ENCODE measurements around the gene SPG7.

The SPG7 gene

DNA sequence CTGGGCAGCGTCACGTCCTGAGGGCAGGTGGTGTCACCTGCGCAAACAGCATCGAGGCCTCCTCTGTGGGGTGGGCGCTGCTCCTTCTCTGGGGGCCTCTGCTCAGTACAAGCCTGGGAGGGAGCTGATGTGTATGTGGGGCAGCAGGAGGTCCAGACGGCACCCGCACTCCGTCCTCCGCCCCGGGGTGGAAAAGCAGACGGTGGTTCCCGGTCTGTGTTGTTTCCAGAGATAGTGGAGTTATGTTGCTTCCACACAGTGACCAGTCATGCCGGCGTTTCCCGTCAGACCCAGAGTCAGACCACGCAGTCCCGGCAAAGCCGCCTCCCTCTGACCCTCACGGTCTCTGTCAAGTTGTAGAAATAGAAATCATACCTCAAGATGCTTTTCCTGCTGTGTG, 38.6 kb downstream of the SPG7 start:
- ChIA-PET CTCF (no interaction called here), POLR2A (no interaction called here)
- H3K4me3 ChIP-seq (ENCODE audit: low read depth, low read length) = no peak overlapping the region
- H3K27ac ChIP-seq (ENCODE audit: extremely low read depth, low read depth, low read length) = no peak overlapping the region
- H3K36me3 ChIP-seq (ENCODE audit: control insufficient read depth in 2 of 2, insufficient read depth in 1 of 2, low read length in 2 of 2) = peaks cover 7 to 87% of the 10 kb centered on the region in 2 experiments; a peak in 2 of 3 replicates
- TF ChIP-seq, protein P1, sequence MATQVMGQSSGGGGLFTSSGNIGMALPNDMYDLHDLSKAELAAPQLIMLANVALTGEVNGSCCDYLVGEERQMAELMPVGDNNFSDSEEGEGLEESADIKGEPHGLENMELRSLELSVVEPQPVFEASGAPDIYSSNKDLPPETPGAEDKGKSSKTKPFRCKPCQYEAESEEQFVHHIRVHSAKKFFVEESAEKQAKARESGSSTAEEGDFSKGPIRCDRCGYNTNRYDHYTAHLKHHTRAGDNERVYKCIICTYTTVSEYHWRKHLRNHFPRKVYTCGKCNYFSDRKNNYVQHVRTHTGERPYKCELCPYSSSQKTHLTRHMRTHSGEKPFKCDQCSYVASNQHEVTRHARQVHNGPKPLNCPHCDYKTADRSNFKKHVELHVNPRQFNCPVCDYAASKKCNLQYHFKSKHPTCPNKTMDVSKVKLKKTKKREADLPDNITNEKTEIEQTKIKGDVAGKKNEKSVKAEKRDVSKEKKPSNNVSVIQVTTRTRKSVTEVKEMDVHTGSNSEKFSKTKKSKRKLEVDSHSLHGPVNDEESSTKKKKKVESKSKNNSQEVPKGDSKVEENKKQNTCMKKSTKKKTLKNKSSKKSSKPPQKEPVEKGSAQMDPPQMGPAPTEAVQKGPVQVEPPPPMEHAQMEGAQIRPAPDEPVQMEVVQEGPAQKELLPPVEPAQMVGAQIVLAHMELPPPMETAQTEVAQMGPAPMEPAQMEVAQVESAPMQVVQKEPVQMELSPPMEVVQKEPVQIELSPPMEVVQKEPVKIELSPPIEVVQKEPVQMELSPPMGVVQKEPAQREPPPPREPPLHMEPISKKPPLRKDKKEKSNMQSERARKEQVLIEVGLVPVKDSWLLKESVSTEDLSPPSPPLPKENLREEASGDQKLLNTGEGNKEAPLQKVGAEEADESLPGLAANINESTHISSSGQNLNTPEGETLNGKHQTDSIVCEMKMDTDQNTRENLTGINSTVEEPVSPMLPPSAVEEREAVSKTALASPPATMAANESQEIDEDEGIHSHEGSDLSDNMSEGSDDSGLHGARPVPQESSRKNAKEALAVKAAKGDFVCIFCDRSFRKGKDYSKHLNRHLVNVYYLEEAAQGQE (tag by site-specific recombination; IDR thresholded peaks at IDR 0.05) = no peak
- TF ChIP-seq ZNF335 (tag by site-specific recombination; conservative IDR thresholded peaks at IDR 0.05) (no peak), MZF1 (tag by site-specific recombination; IDR thresholded peaks at IDR 0.05; ENCODE audit: borderline replicate concordance) (no peak), GLI4 (tag by site-specific recombination; IDR thresholded peaks at IDR 0.05) (no peak), ZNF837 (tag by site-specific recombination; IDR thresholded peaks at IDR 0.05) (no peak)
- no peaks in the 10 kb centered on the region for H3K4me1 ChIP-seq (ENCODE audit: control insufficient read depth, insufficient read depth, low read length)
- H3K9me3 ChIP-seq (ENCODE audit: control insufficient read depth, insufficient read depth, low read depth, low read length) = no peaks in the 10 kb centered on the region

DNA sequence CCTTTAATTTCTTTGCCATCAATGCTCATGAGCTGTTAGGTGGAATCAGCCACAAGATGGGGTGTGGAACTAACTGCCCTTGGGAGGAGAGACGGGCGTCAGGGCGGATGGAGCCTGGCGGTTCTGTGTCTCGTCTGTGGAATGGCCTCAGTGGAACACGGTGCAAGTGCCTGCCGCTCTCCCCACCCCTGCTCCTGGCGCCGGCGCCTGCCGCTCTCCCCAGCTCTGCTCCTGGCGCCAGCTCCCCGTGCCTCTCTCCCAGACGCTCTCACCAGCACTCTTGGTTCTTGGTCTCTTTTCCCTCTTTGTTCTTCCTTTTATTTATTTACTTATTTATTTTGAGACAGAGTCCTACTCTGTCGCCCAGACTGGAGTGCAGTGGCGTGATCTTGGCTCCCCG, 39.1 kb downstream of the SPG7 start:
- Histone ChIP-seq H3K27ac (ENCODE audit: extremely low read depth, low read depth, low read length) (no peak overlapping the region), H3K9me3 (ENCODE audit: control insufficient read depth, insufficient read depth, low read depth, low read length) (no peaks in the 10 kb centered on the region), H3K4me3 (ENCODE audit: low read depth, low read length) (no peak overlapping the region), H3K36me3 (ENCODE audit: control insufficient read depth in 2 of 2, insufficient read depth in 1 of 2, low read length in 2 of 2) (peaks cover 7 to 88% of the 10 kb centered on the region in 2 experiments; a peak in 2 of 3 replicates), H3K4me1 (ENCODE audit: control insufficient read depth, insufficient read depth, low read length) (no peaks in the 10 kb centered on the region)
- CTCF ChIA-PET = no interaction called here
- POLR2A ChIA-PET = no interaction called here
- TF ChIP-seq ZBTB7A (tag by site-specific recombination; IDR thresholded peaks at IDR 0.05; ENCODE audit: low read depth) (no peak), ZFP69B (tag by site-specific recombination; IDR thresholded peaks at IDR 0.05) (no peak), KLF8 (tag by site-specific recombination; IDR thresholded peaks at IDR 0.05) (no peak), ZNF394 (tag by site-specific recombination; IDR thresholded peaks at IDR 0.05; ENCODE audit: borderline replicate concordance) (no peak), BCL11A (tag by site-specific recombination; IDR thresholded peaks at IDR 0.05; ENCODE audit: low read depth) (no peak), ZNF610 (tag by site-specific recombination; IDR thresholded peaks at IDR 0.05; ENCODE audit: borderline replicate concordance) (no peak), ZBTB8A (tag by site-specific recombination; IDR thresholded peaks at IDR 0.05) (no peak), ZSCAN4 (tag by site-specific recombination; IDR thresholded peaks at IDR 0.05) (no peak), ZNF416 (tag by site-specific recombination; IDR thresholded peaks at IDR 0.05) (no peak), ZNF747 (tag by site-specific recombination; IDR thresholded peaks at IDR 0.05) (no peak), ZNF488 (tag by site-specific recombination; IDR thresholded peaks at IDR 0.05) (no peak), ZNF521 (tag by site-specific recombination; IDR thresholded peaks at IDR 0.05) (no peak), ZNF560 (tag by site-specific recombination; IDR thresholded peaks at IDR 0.05; ENCODE audit: borderline replicate concordance) (no peak)

DNA sequence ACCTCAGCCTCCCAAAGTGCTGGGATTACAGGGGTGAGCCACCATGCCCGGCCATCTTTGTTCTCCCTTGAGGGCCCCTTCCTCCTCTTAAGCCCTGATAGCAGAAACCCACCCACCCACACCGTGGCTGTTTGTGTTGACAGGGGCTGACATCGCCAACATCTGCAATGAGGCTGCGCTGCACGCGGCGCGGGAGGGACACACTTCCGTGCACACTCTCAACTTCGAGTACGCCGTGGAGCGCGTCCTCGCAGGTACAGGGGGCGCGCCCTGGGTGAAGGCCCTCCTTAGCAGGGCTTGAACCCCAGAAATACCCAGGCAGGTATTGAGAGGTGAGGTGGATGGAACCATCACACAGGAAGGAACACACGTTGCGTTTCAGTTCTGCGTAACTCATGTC, 39.7 kb downstream of the SPG7 start:
- ChIA-PET POLR2A (no interaction called here), CTCF (no interaction called here)
- Histone ChIP-seq H3K4me3 (ENCODE audit: low read depth, low read length) (no peak overlapping the region), H3K36me3 (ENCODE audit: control insufficient read depth in 2 of 2, insufficient read depth in 1 of 2, low read length in 2 of 2) (peaks cover 7 to 90% of the 10 kb centered on the region in 2 experiments; a peak in 2 of 3 replicates), H3K27ac (ENCODE audit: extremely low read depth, low read depth, low read length) (no peak overlapping the region), H3K9me3 (ENCODE audit: control insufficient read depth, insufficient read depth, low read depth, low read length) (no peaks in the 10 kb centered on the region), H3K4me1 (ENCODE audit: control insufficient read depth, insufficient read depth, low read length) (no peaks in the 10 kb centered on the region)
- TF ChIP-seq, protein P2, sequence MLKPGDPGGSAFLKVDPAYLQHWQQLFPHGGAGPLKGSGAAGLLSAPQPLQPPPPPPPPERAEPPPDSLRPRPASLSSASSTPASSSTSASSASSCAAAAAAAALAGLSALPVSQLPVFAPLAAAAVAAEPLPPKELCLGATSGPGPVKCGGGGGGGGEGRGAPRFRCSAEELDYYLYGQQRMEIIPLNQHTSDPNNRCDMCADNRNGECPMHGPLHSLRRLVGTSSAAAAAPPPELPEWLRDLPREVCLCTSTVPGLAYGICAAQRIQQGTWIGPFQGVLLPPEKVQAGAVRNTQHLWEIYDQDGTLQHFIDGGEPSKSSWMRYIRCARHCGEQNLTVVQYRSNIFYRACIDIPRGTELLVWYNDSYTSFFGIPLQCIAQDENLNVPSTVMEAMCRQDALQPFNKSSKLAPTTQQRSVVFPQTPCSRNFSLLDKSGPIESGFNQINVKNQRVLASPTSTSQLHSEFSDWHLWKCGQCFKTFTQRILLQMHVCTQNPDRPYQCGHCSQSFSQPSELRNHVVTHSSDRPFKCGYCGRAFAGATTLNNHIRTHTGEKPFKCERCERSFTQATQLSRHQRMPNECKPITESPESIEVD (tag by site-specific recombination; IDR thresholded peaks at IDR 0.05) = no peak
- TF ChIP-seq ZNF2 (tag by site-specific recombination; IDR thresholded peaks at IDR 0.05) = peak; percentile 91

Measured in HEK293 (cell line).